ENCODE data around the gene TNIK.

TNIK gene

GRCh38 chr3:171115667-171116066, 344.5 kb downstream of the TNIK start:
- no peak for DNase-seq

- DNase-seq = no peak
Measured at GRCh38 chr3:171113716-171114115, 346.5 kb downstream of the TNIK start.

GRCh38 chr3:171110715-171111114, 349.5 kb downstream of the TNIK start:
- DNase-seq = no peak

- DNase-seq = no peak
Measured at GRCh38 chr3:171108066-171108465, 352.1 kb downstream of the TNIK start.

- DNase-seq = no peak
Measured at GRCh38 chr3:171103185-171103584, 357.0 kb downstream of the TNIK start.

- no peak for DNase-seq
Measured at GRCh38 chr3:171101982-171102641, 358.1 kb downstream of the TNIK start.

GRCh38 chr3:171099911-171100310, 360.3 kb downstream of the TNIK start:
- no peak for DNase-seq

- DNase-seq = no peak
Measured at GRCh38 chr3:171095063-171095462, 365.1 kb downstream of the TNIK start.

- DNase-seq = no peak
Measured at GRCh38 chr3:171094411-171094810, 365.8 kb downstream of the TNIK start.

GRCh38 chr3:171093462-171093861, 366.7 kb downstream of the TNIK start:
- no peak for DNase-seq

GRCh38 chr3:171092467-171092911, 367.7 kb downstream of the TNIK start:
- no peak for DNase-seq

- no peak for DNase-seq
Measured at GRCh38 chr3:171090321-171090720, 369.9 kb downstream of the TNIK start.

GRCh38 chr3:171088964-171089754, 371.0 kb downstream of the TNIK start:
- no peak for DNase-seq

- no peak for DNase-seq
Measured at GRCh38 chr3:171088496-171088895, 371.7 kb downstream of the TNIK start.

GRCh38 chr3:171086914-171087313, 373.3 kb downstream of the TNIK start:
- DNase-seq = no peak

- no peak for DNase-seq
Measured at GRCh38 chr3:171077261-171077660, 382.9 kb downstream of the TNIK start.

GRCh38 chr3:171072432-171072831, 387.8 kb downstream of the TNIK start:
- no peak for DNase-seq

- no peak for DNase-seq
Measured at GRCh38 chr3:171068658-171069057, 391.5 kb downstream of the TNIK start.

- DNase-seq = no peak
Measured at GRCh38 chr3:171066206-171066605, 394.0 kb downstream of the TNIK start.

GRCh38 chr3:171065732-171066131, 394.5 kb downstream of the TNIK start:
- no peak for DNase-seq

- no peak for DNase-seq
Measured at GRCh38 chr3:171064461-171064860, 395.7 kb downstream of the TNIK start.

GRCh38 chr3:171061749-171062148, 398.5 kb downstream of the TNIK start:
- no peak for DNase-seq

- no peak for DNase-seq
Measured at GRCh38 chr3:171059978-171060377, 400.2 kb downstream of the TNIK start.

GRCh38 chr3:171058873-171059603, 401.2 kb downstream of the TNIK start:
- DNase-seq = no peak

Measured in NCI-H748 treated with DMSO at 0.1 percent for 48 hours (cell line).